T follicular helper cell (primary cell): ENCODE measurements around the gene CD79A.

Experiments used
- DNase-seq: peaks from one replicate; pipeline ENCODE4 v3.0.0-alpha.2; 2020; ENCODE audit warnings: low read depth

Gene CD79A

GRCh38 chr19:41883821-41884733 is 7.0 kb downstream of the CD79A start:
- DNase-seq: peak; percentile 66

GRCh38 chr19:41886761-41887710 is 10.0 kb downstream of the CD79A start:
- DNase-seq: peak; percentile 52

GRCh38 chr19:41887711-41888382 is 10.8 kb downstream of the CD79A start:
- peak; percentile 72 for DNase-seq

DNA sequence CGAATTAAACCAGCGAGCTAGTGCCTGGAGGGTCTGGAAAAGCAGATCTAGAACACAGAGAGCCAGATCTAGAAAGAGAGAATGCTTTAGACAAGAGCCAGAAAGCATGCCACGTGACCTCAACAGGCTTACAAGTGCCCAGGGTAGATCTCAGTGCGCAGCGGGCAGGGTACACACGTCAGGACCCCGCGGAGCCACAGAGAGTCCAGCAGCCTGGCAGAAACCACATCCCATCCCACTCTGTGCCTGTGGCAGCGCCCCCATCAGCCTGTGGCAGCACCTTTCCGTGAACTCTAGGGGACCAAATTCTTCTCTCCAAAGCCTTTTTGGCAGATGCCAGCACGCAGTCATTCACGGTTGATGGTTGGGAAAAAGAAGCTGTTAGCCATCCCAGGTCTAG is 11.8 kb downstream of the CD79A start:
- no peak for DNase-seq

- DNase-seq: no peak
Observed at GRCh38 chr19:41889896-41890295, 12.8 kb downstream of the CD79A start.

GRCh38 chr19:41890936-41891335 is 13.9 kb downstream of the CD79A start:
- no peak for DNase-seq

DNA sequence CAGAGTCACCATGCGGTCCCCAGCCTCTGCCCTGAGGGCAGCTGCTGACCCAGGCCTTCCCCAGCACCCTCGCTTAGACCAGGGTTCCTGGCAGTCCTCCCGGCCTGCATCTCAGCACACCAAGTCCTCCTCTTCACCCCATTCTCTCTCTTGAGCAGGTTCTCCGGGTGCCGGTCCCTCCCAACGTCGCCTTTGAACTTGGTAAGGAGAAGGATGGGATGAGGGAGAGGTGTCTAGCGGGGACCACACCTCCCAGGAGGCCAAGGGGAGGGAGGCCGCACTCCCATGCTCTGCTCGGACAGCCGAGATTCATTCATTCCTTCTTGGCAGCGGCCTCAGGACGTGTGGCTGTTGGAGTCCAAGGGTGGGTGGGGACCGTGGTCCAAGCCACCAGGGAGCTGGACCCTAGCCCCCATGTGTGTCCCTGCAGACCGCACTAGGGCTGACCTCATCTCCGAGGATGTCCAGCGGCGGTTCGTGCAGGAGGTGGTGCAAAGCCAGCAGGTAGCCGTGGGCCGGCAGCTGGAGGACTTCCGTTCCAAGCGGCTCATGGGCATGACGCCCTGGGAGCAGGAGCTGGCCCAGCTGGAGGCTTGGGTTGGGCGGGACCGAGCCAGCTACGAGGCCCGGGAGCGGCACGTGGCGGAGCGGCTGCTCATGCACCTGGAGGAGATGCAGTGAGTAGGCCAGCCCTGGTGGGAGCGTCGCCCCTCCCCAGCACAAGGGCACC is 15.3 kb downstream of the CD79A start:
- no peak for DNase-seq

DNA sequence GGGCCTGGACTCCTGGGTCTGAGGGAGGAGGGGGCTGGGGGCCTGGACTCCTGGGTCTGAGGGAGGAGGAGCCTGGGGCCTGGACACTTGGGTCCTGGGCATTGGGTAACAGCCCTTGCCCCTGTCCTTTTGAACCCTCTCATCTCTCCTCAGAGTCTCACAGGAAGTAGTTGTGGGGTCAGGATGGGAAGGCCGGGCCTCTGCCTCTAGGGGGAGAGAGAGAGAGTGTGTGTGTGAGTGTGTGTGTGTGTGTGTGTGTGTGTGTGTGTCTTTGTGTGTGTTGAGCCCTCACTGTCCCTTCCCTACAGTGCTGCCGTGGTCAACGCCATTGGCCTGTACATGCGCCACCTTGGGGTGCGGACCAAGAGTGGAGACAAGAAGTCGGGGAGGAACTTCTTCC is 16.8 kb downstream of the CD79A start:
- no peak for DNase-seq

- no peak for DNase-seq
Observed at GRCh38 chr19:41894350-41894749, 17.3 kb downstream of the CD79A start.

GRCh38 chr19:41895745-41896580 is 18.9 kb downstream of the CD79A start:
- no peak for DNase-seq

DNA sequence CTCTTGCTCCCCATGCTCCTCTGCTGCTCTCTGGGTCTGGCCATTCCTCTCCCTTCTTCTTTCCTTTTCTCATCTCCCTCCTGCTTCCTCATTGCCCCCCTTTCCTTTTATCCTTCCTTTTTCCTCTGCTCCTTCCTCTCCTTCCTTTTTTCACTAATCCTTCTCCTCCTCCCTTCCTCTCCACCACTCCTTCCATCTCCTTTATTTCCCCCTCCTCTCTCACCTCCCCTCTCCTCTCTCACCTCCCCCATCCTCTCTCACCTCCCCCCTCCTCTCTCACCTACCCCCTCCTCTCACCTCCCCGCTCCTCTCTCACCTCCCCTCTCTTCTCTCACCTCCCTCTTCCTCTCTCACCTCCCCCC is 19.5 kb downstream of the CD79A start:
- DNase-seq: no peak

GRCh38 chr19:41897181-41897580 is 20.1 kb downstream of the CD79A start:
- no peak for DNase-seq

DNA sequence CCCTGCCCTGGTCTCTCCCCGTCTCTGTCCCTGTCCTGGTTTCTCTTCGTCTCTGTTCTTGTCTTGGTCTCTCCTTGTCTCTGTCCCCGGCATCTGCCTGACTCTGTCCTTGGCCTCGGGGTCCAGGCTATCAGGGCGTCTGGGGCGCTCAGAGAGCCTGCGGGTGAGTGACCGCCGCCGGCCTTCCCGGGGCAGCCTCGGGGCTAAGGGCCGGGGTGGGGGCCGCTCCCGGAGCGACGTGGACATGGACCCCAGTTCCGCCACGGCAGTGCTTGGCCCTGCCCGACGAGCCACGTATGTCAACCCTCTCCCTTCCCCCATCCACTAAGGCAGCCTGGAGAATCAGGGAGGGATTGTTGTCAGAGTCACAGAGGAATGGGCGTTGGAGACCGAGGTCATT is 20.7 kb downstream of the CD79A start:
- DNase-seq: no peak

DNA sequence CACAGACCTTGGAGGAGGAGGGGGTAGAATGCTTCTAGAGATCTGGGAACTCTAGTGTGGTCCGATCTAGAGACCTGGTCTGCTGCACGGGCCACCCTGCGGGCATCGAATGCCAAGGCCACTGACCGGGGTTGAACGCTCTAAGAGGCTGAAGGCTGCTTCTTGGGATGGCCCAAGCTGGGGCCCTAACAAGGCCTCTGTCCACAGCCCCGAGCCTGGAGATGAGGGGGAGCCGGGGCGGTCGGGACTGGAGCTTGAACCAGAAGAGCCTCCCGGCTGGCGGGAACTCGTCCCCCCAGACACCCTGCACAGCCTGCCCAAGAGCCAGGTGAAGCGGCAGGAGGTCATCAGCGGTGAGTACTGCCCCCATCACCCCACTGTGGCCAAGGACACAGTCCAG is 21.2 kb downstream of the CD79A start:
- no peak for DNase-seq

GRCh38 chr19:41901707-41902360 is 24.8 kb downstream of the CD79A start:
- no peak for DNase-seq

- DNase-seq: no peak
Observed at GRCh38 chr19:41902594-41902993, 25.5 kb downstream of the CD79A start.

- DNase-seq: no peak
Observed at GRCh38 chr19:41903193-41903953, 26.3 kb downstream of the CD79A start.

DNA sequence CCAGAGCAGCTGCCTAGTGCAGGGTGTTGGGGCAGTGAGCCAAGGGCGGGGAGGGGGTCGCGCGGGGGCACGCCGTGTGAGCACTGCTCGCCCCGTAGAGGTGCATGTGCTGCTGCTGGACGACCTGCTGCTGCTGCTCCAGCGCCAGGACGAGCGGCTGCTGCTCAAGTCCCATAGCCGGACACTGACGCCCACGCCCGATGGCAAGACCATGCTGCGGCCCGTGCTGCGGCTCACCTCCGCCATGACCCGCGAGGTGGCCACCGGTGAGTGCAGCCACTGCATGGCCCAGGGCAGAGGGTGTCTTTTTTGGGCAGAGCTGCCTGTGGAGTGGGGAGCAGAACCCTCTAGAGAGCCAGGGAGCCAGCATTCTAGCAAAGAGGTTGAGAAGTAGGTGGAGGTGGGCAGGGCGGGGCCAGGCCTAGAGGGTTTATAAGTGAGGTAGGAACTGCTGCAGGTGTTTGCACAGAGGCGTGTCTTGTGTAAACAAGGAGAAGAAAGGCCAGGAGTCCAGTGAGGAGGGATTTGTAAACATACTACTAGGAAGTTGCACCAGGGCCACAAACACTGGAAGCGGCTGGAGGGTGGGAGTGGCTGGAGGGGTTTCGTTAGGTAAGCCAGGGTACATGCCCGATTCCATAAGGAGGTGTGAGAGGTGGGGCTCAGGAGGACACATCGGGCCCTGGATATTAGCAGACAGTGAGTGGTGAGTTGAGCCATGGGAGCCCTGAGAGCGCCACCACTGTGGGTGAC is 27.2 kb downstream of the CD79A start:
- no peak for DNase-seq
